Caco-2 (cell line): Measurements from ENCODE around the gene LY9. TPM values are rescaled to one million over a fixed set of nuclear protein-coding genes. Genes with fewer than 3 reads are reported as not detected.

Source experiments
- BruUV-seq: library from RNA; stranded (reverse); fragments of 400-500 nt; replicated peaks from 2 replicates; lab custom pipeline; 2021; lab: Mats Ljungman, UMichigan
- CTCF ChIA-PET: fragments of 300-600 bp; sonication (Branson Sonifier 250); formaldehyde crosslinking; loops from one replicate; lab custom pipeline; 2022; ENCODE audit warnings: antibody characterized with exemption; lab: Charles Lee
- POLR2A ChIA-PET: fragments of 300-600 bp; sonication (Branson Sonifier 250); formaldehyde crosslinking; loops from one replicate; lab custom pipeline; 2022; ENCODE audit warnings: antibody characterized with exemption; lab: Charles Lee
- DNase-seq, 2 experiments: peaks; one replicate each; pipeline versions ENCODE4 v3.0.0 to v3.0.0-alpha.2; 2020 to 2022
- H3K27me3 ChIP-seq: replicated peaks from 2 replicates; pipeline ENCODE4 v1.6.0; 2011; ENCODE audit warnings: low read length; ENCODE audit not compliant: control insufficient read depth, insufficient read depth
- H3K36me3 ChIP-seq: 2 replicates; pipeline ENCODE4 v1.5.1; 2011; ENCODE audit warnings: low read length; ENCODE audit not compliant: control insufficient read depth, insufficient read depth
- H3K4me1 ChIP-seq: fragments of 250-450 bp; sonication (Bioruptor Pico); 2 replicates; pipeline ENCODE4 v1.5.1; 2020; ENCODE audit warnings: mild to moderate bottlenecking
- H3K4me3 ChIP-seq: 2 replicates; pipeline ENCODE4 v1.5.1; 2011; ENCODE audit warnings: low read depth, mild to moderate bottlenecking, control low read depth, low read length
- H3K9me3 ChIP-seq: fragments of 250-450 bp; sonication (Bioruptor Pico); 2 replicates; pipeline ENCODE4 v1.5.1; 2020; ENCODE audit warnings: mild to moderate bottlenecking, moderate library complexity
- H3K27ac Mint-ChIP-seq: one replicate; pipeline ENCODE4 v1.8.0; 2022; ENCODE audit warnings: mixed read lengths; ENCODE audit not compliant: unreplicated experiment
- H3K27me3 Mint-ChIP-seq: one replicate; pipeline ENCODE4 v1.8.0; 2022; ENCODE audit warnings: mixed read lengths; ENCODE audit not compliant: insufficient read depth, unreplicated experiment
- H3K36me3 Mint-ChIP-seq: one replicate; pipeline ENCODE4 v1.8.0; 2022; ENCODE audit warnings: mild to moderate bottlenecking, mixed read lengths; ENCODE audit not compliant: insufficient read depth, unreplicated experiment
- H3K4me1 Mint-ChIP-seq: one replicate; pipeline ENCODE4 v1.8.0; 2022; ENCODE audit warnings: low read depth, mixed read lengths; ENCODE audit not compliant: unreplicated experiment
- H3K4me3 Mint-ChIP-seq: one replicate; pipeline ENCODE4 v1.8.0; 2022; ENCODE audit warnings: mild to moderate bottlenecking, moderate library complexity, mixed read lengths; ENCODE audit not compliant: unreplicated experiment
- H3K9me3 Mint-ChIP-seq: one replicate; pipeline ENCODE4 v1.8.0; 2022; ENCODE audit warnings: mixed read lengths; ENCODE audit not compliant: unreplicated experiment
- intact Hi-C: fragments of 100-400 bp; cut with micrococcal nuclease; formaldehyde crosslinking; loops from one replicate; pipeline ENCODE4 v1.10.0; 2022; ENCODE audit not compliant: unreplicated experiment
- total RNA-seq: library from RNA; stranded (reverse); gene quantifications from 2 replicates; pipeline ENCODE4 v1.2.3, GENCODE V29; 2022
- TF ChIP-seq, protein P1 (sequence below), 2 experiments: fragments of 200-600 bp in 1 of 2; IDR thresholded peaks; 1 replicate in 1 of 2; 2 replicates in 1 of 2; pipeline versions ENCODE4 v1.5.1 to v1.8.0; 2011 to 2022; ENCODE audit warnings: antibody characterized with exemption in 1 of 2, control low read depth in 1 of 2, inconsistent platforms in 1 of 2, low read depth in 1 of 2, low read length in 1 of 2, mild to moderate bottlenecking in 1 of 2, moderate library complexity in 1 of 2; ENCODE audit not compliant: insufficient read depth in 1 of 2, severe bottlenecking in 1 of 2, unreplicated experiment in 1 of 2

The LY9 gene
- total RNA-seq, 1 experiment from 2014 or later = not detected

GRCh38 chr1:160807247-160807646, 11.3 kb downstream of the LY9 start:
- Mint-ChIP-seq H3K36me3 (no peaks in the 10 kb centered on the region), H3K4me3 (no peak overlapping the region), H3K9me3 (peaks cover 36% of the 10 kb centered on the region), H3K27me3 (no peaks in the 10 kb centered on the region), H3K4me1 (peaks cover 23% of the 10 kb centered on the region), H3K27ac (no peak overlapping the region)
- Histone ChIP-seq H3K36me3 (no peaks in the 10 kb centered on the region), H3K4me1 (peaks cover 16% of the 10 kb centered on the region), H3K27me3 (no peaks in the 10 kb centered on the region), H3K9me3 (peaks cover 14% of the 10 kb centered on the region; the same call in 1 of the 2 replicates), H3K4me3 (no peak overlapping the region)
- TF ChIP-seq, protein P1, sequence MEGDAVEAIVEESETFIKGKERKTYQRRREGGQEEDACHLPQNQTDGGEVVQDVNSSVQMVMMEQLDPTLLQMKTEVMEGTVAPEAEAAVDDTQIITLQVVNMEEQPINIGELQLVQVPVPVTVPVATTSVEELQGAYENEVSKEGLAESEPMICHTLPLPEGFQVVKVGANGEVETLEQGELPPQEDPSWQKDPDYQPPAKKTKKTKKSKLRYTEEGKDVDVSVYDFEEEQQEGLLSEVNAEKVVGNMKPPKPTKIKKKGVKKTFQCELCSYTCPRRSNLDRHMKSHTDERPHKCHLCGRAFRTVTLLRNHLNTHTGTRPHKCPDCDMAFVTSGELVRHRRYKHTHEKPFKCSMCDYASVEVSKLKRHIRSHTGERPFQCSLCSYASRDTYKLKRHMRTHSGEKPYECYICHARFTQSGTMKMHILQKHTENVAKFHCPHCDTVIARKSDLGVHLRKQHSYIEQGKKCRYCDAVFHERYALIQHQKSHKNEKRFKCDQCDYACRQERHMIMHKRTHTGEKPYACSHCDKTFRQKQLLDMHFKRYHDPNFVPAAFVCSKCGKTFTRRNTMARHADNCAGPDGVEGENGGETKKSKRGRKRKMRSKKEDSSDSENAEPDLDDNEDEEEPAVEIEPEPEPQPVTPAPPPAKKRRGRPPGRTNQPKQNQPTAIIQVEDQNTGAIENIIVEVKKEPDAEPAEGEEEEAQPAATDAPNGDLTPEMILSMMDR (IDR thresholded peaks at IDR 0.05; ENCODE audit: insufficient read depth in 1 of 2, low read depth in 1 of 2, low read length in 1 of 2, severe bottlenecking in 1 of 2, unreplicated experiment in 1 of 2) = no peak
- BruUV-seq = no TSS peak
- CTCF ChIA-PET = no interaction called here
- POLR2A ChIA-PET = no interaction called here
- intact Hi-C loops = no loop called here
- no peak for DNase-seq

DNA sequence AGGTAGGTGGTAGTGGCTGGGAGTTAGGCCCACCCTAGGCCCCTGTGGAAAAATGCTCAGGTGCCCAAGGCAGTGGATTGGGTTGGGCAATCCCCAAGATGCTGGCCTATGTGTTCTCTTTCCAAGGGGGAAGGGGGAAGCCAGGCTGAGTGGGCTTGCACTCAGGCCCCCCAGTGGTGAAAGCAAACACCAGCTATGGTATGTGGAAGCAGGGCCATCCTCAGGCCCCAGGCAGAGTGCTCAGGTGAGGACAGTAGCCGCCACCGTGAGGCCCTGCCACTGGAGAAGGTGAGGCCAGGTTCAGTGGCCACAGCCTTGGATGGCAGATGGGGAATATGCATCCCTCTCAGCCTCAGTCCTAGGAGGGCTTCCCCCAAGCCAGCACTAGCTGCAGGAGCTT, 11.8 kb downstream of the LY9 start:
- no TSS peak for BruUV-seq
- peaks cover 14% of the 10 kb centered on the region; the same call in 1 of the 2 replicates for H3K9me3 ChIP-seq
- no peak overlapping the region for H3K4me3 ChIP-seq
- ChIA-PET CTCF (no interaction called here), POLR2A (no interaction called here)
- no peak for DNase-seq
- peaks cover 25% of the 10 kb centered on the region for H3K4me1 Mint-ChIP-seq
- peaks cover 40% of the 10 kb centered on the region for H3K9me3 Mint-ChIP-seq
- intact Hi-C loops = no loop called here
- no peaks in the 10 kb centered on the region for H3K36me3 Mint-ChIP-seq
- TF ChIP-seq, protein P1 (IDR thresholded peaks at IDR 0.05; ENCODE audit: insufficient read depth in 1 of 2, low read depth in 1 of 2, low read length in 1 of 2, severe bottlenecking in 1 of 2, unreplicated experiment in 1 of 2) = no peak
- no peak overlapping the region for H3K27ac Mint-ChIP-seq
- H3K27me3 ChIP-seq = no peaks in the 10 kb centered on the region
- no peaks in the 10 kb centered on the region for H3K36me3 ChIP-seq
- H3K4me1 ChIP-seq = peaks cover 21% of the 10 kb centered on the region
- no peaks in the 10 kb centered on the region for H3K27me3 Mint-ChIP-seq
- H3K4me3 Mint-ChIP-seq = no peak overlapping the region

DNA sequence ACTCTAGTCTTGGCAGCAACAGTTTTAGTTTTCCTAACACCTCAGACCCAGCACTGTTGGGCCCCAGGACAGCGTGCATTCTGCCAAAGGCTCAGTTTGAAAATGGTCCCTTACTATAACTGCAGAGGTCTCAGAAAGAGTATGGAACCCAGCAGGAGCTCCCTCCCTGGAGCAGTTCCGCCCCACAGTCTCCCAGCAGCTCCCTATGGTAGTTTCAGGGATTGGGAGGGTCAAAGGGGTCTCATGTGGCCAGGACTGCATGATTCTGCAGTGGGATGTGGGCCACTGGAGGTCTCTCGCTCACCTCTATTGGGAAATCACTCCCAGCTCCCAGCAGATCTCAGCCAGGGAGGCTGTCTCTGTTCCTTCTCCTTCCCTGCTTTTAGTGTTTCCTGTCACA, 12.3 kb downstream of the LY9 start:
- Mint-ChIP-seq H3K36me3 (no peaks in the 10 kb centered on the region), H3K4me1 (peaks cover 31% of the 10 kb centered on the region), H3K27ac (no peak overlapping the region), H3K27me3 (no peaks in the 10 kb centered on the region), H3K4me3 (no peak overlapping the region), H3K9me3 (peaks cover 40% of the 10 kb centered on the region)
- Histone ChIP-seq H3K4me1 (peaks cover 26% of the 10 kb centered on the region), H3K9me3 (peaks cover 14% of the 10 kb centered on the region; the same call in 1 of the 2 replicates), H3K27me3 (no peaks in the 10 kb centered on the region), H3K36me3 (no peaks in the 10 kb centered on the region), H3K4me3 (no peak overlapping the region)
- BruUV-seq = no TSS peak
- POLR2A ChIA-PET = no interaction called here
- TF ChIP-seq, protein P1 (IDR thresholded peaks at IDR 0.05; ENCODE audit: insufficient read depth in 1 of 2, low read depth in 1 of 2, low read length in 1 of 2, severe bottlenecking in 1 of 2, unreplicated experiment in 1 of 2) = no peak
- CTCF ChIA-PET = no interaction called here
- DNase-seq = no peak
- intact Hi-C loops = no loop called here
